ENCODE data around the gene BTBD10.

BTBD10 gene

GRCh38 chr11:13462901-13463778 lies at the start of gene BTBD10:
Gene BTBD10 (minus strand): TSS chr11:13463222. CDS start chr11:13445124, 18,098 bp downstream.
- DNase-seq, result peak; percentile 96

DNA sequence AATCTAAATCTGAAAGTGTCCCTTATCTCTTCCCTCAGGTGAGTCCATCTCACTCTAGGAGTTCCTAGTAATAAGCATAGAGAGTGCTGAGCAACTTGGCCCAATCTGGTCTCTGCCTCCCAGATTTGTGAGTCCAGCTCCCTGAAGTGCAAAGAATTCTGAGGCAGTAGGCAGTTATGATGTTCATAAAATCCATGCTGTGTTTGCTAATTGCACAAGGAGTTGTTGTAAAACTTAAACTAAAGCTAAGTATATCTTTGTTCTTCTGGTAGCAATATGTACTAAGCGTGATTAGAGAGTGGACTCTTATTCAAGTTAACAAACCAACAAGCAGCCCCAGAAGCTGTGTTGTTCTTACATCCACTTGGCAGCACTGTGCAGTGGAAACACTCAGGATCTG lies 40.4 kb upstream of the BTBD10 start:
- DNase-seq, result no peak

DNA sequence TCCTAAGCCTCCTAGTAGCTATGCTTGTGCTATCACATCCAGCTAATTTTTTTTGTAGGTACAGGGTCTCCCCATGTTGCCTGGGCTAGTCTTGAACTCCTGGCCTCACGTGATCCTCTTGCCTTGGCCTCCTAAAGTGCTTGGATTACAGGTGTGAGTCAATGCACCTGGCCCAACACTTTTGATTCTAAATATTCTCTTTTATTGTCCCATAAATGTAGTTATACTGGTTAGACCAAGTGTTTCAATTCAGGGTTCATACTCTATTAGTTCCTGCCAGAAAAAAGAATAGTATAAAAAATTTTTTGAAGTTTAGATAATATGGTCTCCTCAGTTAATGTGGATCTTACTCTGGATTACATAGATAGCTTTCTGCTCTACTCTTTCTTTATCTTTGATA lies 39.5 kb upstream of the BTBD10 start:
- no peak for DNase-seq

GRCh38 chr11:13495929-13496328 lies 32.9 kb upstream of the BTBD10 start, which contains the start of gene PTH:
Gene PTH (minus strand): TSS chr11:13495997. CDS start chr11:13492855, 3,142 bp downstream.
- no peak for DNase-seq

DNA sequence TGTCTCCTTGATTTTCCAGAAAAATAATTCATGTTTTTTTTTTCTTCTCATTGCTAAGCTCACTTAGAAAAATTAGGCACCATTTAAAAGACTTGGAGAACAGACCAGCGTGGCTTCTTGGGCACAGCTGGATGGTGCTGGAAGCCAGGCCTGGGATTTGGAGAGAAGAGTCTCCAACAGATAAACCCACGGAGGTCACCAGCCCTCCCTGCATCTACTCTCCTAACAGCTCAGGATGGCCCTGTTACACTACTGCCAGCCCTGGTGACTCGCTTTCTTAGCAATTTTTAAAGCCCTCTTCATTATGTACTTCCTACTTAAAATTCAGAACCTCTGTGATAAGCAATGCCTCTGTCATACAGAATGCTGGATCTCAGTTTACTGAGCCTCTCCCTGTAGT lies 31.0 kb upstream of the BTBD10 start:
- DNase-seq, result no peak

DNA sequence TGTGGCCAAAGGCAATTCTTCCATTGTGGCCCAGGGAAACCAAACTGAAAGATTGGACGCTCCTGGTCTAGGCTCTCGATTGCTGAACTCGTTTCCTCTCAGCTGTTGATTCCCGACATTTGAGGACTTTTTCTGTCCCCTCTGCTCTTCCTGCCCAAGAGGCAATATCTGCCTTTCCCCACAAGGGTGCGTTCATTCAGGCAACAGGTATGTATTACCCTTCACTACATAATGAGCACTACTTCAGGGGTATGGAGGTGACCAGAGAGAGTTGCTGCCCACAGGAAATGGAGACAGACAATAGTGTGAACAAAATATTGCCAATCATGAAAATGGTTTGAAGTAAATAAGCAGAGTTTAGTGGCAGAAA lies 24.6 kb upstream of the BTBD10 start:
- DNase-seq, result peak; percentile 49

GRCh38 chr11:13486926-13487660 lies 24.1 kb upstream of the BTBD10 start:
- DNase-seq, result peak; percentile 58

DNA sequence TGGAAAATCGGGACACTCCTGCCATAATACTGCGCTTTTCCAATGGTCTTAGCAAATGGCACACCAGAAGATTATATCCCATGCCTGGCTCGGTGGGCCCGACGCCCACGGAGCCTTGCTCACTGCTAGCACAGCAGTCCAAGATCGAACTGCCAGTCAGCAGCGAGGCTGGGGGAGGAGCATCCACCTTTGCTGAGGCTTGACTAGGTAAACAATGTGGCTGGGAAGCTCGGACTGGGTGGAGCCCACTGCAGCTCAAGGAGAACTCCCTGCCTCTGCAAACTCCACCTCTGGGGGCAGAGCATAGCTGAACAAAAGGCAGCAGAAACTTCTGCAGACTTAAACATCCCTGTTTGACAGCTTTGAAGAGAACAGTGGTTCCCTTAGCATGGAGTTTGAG lies 17.2 kb upstream of the BTBD10 start:
- no peak for DNase-seq

GRCh38 chr11:13479688-13480087 lies 16.7 kb upstream of the BTBD10 start:
- no peak for DNase-seq

DNA sequence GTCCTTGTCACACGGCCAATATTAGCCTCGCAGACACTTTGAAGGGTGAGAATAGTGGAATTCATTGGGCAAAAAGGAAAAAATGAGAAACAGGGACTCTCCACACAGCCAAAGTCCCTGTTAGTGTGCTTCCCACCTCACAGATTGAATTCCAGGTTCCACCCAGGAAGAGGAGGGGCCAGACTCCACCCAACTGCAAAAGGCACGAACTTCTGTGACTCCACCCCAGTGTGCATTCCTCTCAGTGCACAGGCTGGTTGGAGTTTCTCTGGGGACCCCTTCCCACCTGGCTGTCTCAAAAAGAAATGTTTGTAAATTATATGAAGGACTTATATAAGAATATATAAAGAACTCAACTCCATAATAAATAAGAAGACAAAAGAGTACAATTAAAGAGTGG lies 12.1 kb upstream of the BTBD10 start:
- DNase-seq, result no peak

DNA sequence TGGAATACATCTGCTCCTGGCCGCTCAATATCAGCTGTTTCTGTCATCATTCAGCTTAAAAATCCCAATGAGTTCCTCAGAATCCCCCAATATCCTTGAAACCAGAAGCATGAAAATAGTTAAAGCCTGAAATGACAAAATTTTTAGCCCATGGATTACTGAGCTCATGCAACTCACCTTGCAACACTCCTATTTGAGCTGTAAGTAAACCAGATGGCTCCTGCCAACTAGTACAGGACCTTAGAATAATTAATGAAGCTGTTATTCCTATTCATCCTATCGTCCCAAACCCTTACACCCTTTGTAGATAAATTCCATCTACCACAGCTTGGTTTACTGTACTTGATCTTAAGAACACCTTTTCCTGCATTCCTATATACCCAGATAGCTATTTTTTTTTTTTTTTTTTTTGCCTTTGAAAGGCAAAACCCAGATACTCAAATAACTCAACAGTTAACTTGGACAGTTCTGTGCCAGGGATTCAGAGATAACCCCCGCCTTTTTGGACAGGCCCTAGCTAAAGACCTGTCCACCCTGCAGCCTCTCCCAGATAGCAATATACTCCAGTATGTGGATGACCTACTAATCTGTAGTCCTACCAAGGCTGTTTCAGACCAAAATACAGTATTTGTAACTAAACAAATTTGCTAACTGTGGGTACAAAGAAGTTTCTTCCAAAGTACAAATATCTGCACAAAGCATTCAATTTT lies 10.1 kb upstream of the BTBD10 start:
- no peak for DNase-seq

- no peak for DNase-seq
These were observed 5.7 kb upstream of the BTBD10 start for GRCh38 chr11:13468750-13469149.

- peak; percentile 42 for DNase-seq
These were observed 2.9 kb upstream of the BTBD10 start for GRCh38 chr11:13465909-13466371.

- no peak for DNase-seq
These were observed 813 bp upstream of the BTBD10 start for GRCh38 chr11:13463779-13464290.

- peak; percentile 49 for DNase-seq
These were observed 616 bp downstream of the BTBD10 start for GRCh38 chr11:13462311-13462900.

- DNase-seq, result no peak
These were observed 1.7 kb downstream of the BTBD10 start for GRCh38 chr11:13461291-13461690.

DNA sequence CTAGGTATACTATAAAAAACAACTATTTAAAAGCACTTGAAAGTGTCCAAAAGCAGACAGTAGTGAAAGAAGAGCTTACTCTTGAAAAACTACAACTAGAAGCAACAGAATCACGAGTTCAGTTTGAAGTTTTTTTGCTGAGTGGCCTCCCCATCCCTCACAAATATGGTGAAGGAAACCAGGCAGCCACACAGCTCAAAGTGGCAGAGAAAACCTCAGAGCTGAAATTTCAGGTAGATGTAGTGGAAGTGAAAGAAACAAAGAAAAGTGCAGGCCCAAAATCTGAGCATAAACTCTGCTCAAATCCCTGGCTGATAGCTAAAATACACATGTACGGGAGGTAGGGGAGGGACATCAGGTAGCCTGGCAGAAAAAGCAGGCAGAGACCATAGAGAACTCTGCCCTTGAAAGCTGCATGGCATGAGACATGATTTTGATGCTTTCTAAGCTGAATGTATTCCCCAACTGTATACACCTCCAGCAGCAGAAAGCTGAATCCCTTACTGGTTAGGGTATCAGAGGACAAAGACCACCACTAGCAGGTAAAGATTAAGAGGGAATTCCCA lies 12.1 kb downstream of the BTBD10 start:
- DNase-seq, result no peak

GRCh38 chr11:13449522-13449921 lies 13.5 kb downstream of the BTBD10 start:
- DNase-seq, result no peak

- no peak for DNase-seq
These were observed 14.1 kb downstream of the BTBD10 start for GRCh38 chr11:13448876-13449275.

DNA sequence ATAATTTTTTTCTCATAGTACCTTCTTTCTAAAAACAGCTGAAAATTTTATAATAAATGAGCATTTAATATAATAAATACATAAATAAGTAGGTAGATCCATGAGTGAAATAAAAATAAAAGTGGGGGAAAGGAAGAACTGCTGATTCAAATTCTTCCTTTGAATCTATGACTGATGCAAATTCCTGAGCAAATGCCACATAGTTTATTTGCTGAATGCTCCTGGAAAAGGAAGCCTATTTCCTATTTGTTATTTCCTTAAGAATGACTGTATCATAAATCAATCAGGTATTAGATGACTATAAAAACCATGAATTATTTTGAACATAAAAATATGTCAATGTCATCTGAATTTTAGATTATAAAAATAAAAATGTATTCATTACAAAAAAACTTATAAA lies 16.6 kb downstream of the BTBD10 start:
- no peak for DNase-seq

GRCh38 chr11:13445588-13445987 lies 17.4 kb downstream of the BTBD10 start:
- no peak for DNase-seq

DNA sequence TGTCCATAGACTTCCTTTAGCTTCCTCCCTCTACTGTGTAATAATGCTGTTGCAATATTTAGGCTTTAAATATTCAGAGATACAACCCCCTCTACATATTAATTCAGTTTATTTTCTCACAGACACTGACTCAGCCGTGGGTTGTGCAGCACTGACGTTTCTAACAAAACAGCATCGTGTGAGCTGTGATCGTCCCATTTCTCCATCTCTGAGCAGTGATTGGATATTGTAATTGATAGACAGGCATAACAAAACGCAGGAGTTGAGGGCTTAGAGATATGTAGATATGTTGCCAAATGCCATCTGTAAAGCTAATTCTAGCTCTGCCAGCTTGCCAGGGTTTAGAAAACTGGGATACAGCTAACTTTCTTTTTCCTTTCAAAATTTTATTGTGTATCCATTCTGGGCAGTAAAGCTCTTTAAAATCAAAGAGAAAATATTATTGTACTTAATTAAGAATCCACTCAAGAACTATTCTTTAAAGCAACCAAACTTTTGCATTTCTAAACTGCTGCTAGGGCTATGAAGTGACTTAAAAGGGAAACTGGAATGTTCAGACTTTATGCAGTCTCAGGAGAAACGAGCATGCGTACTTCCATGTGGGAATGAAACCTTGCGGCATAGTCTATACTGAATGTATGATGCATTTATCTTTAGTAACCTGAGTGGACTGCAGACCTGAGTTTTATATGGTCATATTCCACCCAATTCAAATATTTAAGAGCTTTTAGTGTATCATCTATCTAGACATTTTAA lies 22.7 kb downstream of the BTBD10 start:
- DNase-seq, result no peak

Data from hematopoietic multipotent progenitor cell treated with erythropoietin and hydrocortisone succinate and interleukin-3 and kit ligand, for 8 days (in vitro differentiated cells).